Myocyte (in vitro differentiated cells): Measurements from ENCODE around the gene ZFPL1. TPM values are rescaled to one million over a fixed set of nuclear protein-coding genes. Genes with fewer than 3 reads are reported as not detected.

Experiments
- DNase-seq: peaks from one replicate; pipeline ENCODE4 v3.0.0-alpha.2; 2012; ENCODE audit warnings: low read depth
- polyA plus RNA-seq: library from polyadenylated mRNA; unstranded; fragments of >200 nt; gene quantifications from one replicate; pipeline ENCODE4 v1.2.1, GENCODE V29; 2012; ENCODE audit warnings: missing spikeins
- total RNA-seq: library from RNA; depleted of rRNA; stranded (reverse); fragments of >200 nt; gene quantifications from 2 replicates; pipeline ENCODE4 v1.2.3, GENCODE V29; 2014

Gene ZFPL1
- 39.8 and 48.1 TPM in 2 replicates for total RNA-seq
- polyA plus RNA-seq, result 50.2 TPM

- peak; percentile 95 for DNase-seq
These were observed at the start of gene ZFPL1, which contains the start of gene CDCA5 for GRCh38 chr11:65083834-65084597. TSS of gene ZFPL1 (plus strand) at chr11:65084222. CDS start at chr11:65084699, 477 bp downstream. TSS of gene CDCA5 (minus strand) at chr11:65084040. CDS start at chr11:65083978, 62 bp downstream.

GRCh38 chr11:65034423-65034822 is 49.6 kb upstream of the ZFPL1 start:
- no peak for DNase-seq

- DNase-seq, result no peak
These were observed 48.4 kb upstream of the ZFPL1 start for GRCh38 chr11:65035579-65035978.

- DNase-seq, result peak; percentile 31
These were observed 47.1 kb upstream of the ZFPL1 start for GRCh38 chr11:65036931-65037330.

- no peak for DNase-seq
These were observed 43.5 kb upstream of the ZFPL1 start for GRCh38 chr11:65040520-65040846.

- peak; percentile 91 for DNase-seq
These were observed 43.0 kb upstream of the ZFPL1 start, which contains the start of gene SAC3D1 for GRCh38 chr11:65040847-65041622. TSS of gene SAC3D1 (plus strand) at chr11:65041210. CDS start at chr11:65041293, 83 bp downstream.

GRCh38 chr11:65042891-65043290 is 41.1 kb upstream of the ZFPL1 start:
- peak; percentile 49 for DNase-seq

GRCh38 chr11:65043881-65044501 is 40.0 kb upstream of the ZFPL1 start:
- no peak for DNase-seq

GRCh38 chr11:65045061-65045460 is 39.0 kb upstream of the ZFPL1 start:
- no peak for DNase-seq

- DNase-seq, result no peak
These were observed 38.3 kb upstream of the ZFPL1 start for GRCh38 chr11:65045728-65046127.

GRCh38 chr11:65047581-65048422 is 36.2 kb upstream of the ZFPL1 start:
- no peak for DNase-seq

- DNase-seq, result no peak
These were observed 32.6 kb upstream of the ZFPL1 start for GRCh38 chr11:65051398-65051858.

GRCh38 chr11:65053827-65054508 is 30.1 kb upstream of the ZFPL1 start:
- no peak for DNase-seq

GRCh38 chr11:65055538-65055937 is 28.5 kb upstream of the ZFPL1 start:
- no peak for DNase-seq

GRCh38 chr11:65056999-65057398 is 27.0 kb upstream of the ZFPL1 start:
- DNase-seq, result no peak

GRCh38 chr11:65057526-65057925 is 26.5 kb upstream of the ZFPL1 start:
- no peak for DNase-seq

GRCh38 chr11:65058012-65058411 is 26.0 kb upstream of the ZFPL1 start:
- no peak for DNase-seq

GRCh38 chr11:65058419-65059054 is 25.5 kb upstream of the ZFPL1 start, which contains the start of gene NAALADL1:
TSS of gene NAALADL1 (minus strand) at chr11:65058553. CDS start at chr11:65058521, 32 bp downstream.
- no peak for DNase-seq

GRCh38 chr11:65059523-65059922 is 24.5 kb upstream of the ZFPL1 start:
- no peak for DNase-seq
